ENCODE measurements around the gene MON1A. TPM values are rescaled to one million over a fixed set of nuclear protein-coding genes. Genes with fewer than 3 reads are reported as not detected.

Gene MON1A, protein sequence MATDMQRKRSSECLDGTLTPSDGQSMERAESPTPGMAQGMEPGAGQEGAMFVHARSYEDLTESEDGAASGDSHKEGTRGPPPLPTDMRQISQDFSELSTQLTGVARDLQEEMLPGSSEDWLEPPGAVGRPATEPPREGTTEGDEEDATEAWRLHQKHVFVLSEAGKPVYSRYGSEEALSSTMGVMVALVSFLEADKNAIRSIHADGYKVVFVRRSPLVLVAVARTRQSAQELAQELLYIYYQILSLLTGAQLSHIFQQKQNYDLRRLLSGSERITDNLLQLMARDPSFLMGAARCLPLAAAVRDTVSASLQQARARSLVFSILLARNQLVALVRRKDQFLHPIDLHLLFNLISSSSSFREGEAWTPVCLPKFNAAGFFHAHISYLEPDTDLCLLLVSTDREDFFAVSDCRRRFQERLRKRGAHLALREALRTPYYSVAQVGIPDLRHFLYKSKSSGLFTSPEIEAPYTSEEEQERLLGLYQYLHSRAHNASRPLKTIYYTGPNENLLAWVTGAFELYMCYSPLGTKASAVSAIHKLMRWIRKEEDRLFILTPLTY
- 17.1 TPM in 2 replicates for total RNA-seq

DNA sequence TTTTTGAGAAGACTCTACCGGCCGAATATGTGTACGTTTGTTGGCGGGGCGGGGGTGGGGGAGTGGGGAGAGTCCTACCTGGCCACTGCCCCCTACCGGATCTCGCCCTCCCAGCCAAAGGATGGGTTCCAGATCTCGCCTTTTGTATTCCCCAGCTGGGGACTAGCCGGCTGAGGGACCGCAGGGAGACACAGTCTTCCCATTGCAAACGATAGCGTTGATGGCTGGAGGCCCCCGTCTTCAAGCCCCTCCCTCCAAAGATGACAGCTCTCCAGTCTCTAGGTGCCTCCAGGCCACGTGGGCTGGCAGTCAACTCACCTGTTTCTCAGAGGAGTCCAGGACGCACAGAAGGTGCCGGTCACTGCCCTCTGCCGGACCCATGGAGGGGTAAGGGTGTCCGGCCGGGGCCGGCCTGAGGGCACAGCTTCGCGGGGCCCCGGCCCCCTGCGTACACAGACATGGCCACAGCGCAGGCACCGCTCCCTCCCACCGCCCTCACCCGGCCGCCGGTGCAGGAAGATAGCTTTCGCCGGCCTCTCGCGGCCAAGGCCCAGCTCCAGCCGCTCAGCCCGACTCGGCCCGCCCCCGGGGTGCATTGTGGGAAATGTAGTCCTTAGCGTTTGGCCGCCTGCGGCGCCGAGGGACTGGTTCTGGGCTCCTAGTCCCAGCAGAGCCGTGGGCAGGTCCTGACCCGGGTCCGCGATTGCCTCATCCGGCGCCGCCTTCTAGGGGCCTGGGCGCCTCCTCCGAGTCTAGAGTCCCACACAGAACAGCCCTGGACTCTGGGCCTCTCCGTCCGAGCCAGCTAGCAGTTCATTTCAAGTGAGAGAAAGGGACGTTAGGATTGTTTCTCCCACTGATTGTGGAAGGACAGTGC lies at the start of gene MON1A:
MON1A (minus strand) TSS at position 521 of the 877 bp plus-strand sequence. CDS start 16,465 bp downstream, outside the sequence.

DNA sequence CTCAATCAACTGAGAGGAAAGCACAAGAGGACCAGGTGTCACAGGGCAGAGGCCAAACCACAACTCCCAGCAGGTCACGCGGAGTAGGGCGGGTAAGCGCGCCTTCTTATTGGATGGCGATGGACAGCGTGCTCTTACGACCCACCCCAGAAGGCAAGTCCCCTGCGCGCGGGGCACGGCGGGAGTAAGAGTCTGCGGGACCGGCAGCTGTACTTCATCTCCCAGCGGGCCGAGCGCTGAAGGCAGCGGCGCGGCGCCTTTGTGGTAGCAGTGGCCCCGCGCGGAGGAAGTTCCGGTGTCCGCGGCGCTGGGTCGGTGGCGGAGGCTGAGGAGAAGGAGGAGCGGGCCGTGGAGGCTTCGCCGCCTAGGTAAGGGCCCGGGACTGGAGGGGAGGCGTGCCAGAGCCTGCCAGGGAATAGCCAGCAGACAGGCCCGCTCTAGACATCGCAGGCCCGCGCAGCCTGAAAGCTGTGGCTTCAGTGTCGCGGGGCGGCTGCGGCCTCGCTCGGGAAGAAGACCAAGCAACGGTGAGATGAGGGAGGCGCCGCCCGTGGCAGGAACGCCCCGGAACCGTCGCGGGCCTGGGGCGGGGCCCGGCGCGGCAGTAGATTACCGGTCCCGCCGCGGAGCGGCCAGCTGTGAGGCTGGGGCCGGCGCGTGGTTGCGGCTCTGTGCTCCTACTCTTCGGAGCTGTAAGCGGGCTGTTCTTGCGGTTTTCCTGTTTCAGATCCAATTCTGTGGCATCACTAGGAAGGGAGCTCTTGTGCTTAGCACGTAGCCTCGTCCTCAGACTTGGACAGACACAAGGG lies 10.5 kb upstream of the MON1A start, which contains the start of gene RBM6:
RBM6 (plus strand) TSS at position 293 of the 809 bp plus-strand sequence. CDS start 22,492 bp downstream, outside the sequence.

DNA sequence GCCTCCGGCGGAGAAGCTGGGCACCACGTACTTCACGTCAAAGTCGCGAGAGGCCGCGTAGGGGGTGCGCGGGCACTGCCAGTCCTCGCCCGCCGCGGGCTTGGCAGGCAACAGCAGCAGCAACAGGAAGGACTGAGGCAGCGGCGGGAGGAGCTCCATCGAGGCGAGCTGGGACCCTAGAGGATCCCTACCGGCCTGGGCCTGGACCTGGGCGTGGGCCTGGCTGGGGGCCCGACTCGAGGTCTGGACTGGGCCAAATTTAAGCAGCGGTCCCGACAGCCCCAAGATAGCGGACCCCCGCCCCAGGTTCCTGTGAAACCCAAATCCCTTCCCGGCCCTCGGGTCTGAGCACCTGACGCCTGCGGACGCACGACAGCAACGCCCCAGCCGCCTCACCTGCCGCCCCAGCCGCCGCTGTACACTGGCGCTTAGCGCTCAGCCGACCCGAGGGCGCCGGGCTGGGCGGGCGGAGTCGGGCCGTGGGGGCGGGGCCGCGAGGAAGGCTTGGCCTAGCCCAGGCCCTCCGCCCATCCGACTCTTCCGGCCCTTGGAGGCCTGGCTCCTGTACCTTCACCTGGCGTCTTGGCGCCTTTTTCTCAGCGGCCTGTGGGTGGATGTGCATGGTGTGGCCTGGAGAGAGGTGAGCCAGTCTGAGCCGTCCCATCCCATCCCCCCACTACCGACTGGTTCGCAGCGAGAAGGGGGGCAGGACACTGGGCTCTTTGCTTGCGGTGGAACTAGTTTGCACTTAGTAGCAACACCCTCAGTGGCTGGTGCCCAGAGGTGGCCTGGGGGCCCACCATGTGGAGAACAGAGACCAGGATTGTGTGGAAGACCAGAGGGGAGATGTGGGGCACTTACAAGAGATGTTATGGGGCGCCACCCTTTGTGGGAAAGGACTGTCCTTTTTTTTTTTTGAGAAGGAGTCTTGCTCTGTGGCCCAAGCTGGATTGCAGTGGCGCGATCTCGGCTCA lies 25.9 kb downstream of the MON1A start, which contains the start of gene MST1R:
MST1R (minus strand) TSS at position 423 of the 974 bp plus-strand sequence; CDS start at position 159, 264 bp downstream.

DNA sequence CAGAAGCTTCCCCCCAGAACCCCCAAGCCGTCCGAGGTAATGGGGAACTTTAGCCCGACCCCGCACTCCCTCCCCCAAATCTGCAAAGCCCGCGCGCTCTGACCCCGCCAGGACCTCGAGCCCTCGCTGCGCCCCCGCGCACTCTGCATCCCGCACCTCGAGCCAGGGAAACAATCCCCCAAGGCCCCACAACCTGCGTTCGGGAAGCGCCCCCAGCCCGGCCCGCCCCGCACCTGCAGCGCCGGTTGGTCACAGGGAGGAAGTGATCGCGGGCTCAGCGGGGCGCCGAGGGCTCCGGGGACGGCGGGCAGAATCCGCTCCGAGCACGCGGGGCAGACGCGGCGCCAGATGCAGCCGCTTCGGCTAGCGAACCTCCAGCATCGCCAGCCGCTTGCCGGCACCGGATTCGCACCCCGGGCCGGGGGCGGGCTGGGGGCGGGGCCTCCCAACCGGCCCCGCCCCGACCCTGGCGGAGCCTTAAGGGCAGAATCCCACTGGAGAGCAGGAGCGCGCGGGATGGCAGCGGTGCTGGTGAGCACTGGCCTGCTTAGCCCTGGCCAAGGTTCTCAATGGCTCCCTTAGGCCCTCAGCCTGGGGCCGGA lies 60.0 kb downstream of the MON1A start, which contains the start of gene CAMKV:
CAMKV (minus strand) TSS at position 382 of the 602 bp plus-strand sequence. CDS start 7,518 bp downstream, outside the sequence.

Other genes starting within 250 kb of the MON1A start
- 5.0 and 5.5 TPM in 2 replicates for gene MST1, start 240.3 kb downstream of the MON1A start, total RNA-seq
- gene RNF123, start 240.3 kb downstream of the MON1A start, total RNA-seq, result 22.9 and 32.0 TPM in 2 replicates
- not detected in 2 replicates for gene AMIGO3, start 210.1 kb downstream of the MON1A start, total RNA-seq
- gene GMPPB, start 205.9 kb downstream of the MON1A start, total RNA-seq, result 22.2 and 49.9 TPM in 2 replicates
- gene IP6K1, start 143.3 kb downstream of the MON1A start, total RNA-seq, result 27.3 and 45.8 TPM in 2 replicates
- not detected in 2 replicates for gene CDHR4, start 129.9 kb downstream of the MON1A start, total RNA-seq
- 8.8 and 15.7 TPM in 2 replicates for gene INKA1, start 126.5 kb downstream of the MON1A start, total RNA-seq
- gene UBA7, start 115.9 kb downstream of the MON1A start, total RNA-seq, result 0.34 and 15.9 TPM in 2 replicates
- gene TRAIP, start 73.2 kb downstream of the MON1A start, total RNA-seq, result 0.68 and 1.1 TPM in 2 replicates
- not detected in 2 replicates for gene CAMKV, start 59.9 kb downstream of the MON1A start, total RNA-seq
- 21.9 and 24.4 TPM in 2 replicates for gene MST1R, start 25.9 kb downstream of the MON1A start, total RNA-seq
- 40.7 and 55.4 TPM in 2 replicates for gene RBM6, start 10.3 kb upstream of the MON1A start, total RNA-seq
- gene RBM5, start 159.1 kb upstream of the MON1A start, total RNA-seq, result 103 and 202 TPM in 2 replicates
- 37.3 and 205 TPM in 2 replicates for gene SEMA3F, start 225.5 kb upstream of the MON1A start, total RNA-seq